ENCODE results near the gene MSH3.

MSH3 gene

DNA sequence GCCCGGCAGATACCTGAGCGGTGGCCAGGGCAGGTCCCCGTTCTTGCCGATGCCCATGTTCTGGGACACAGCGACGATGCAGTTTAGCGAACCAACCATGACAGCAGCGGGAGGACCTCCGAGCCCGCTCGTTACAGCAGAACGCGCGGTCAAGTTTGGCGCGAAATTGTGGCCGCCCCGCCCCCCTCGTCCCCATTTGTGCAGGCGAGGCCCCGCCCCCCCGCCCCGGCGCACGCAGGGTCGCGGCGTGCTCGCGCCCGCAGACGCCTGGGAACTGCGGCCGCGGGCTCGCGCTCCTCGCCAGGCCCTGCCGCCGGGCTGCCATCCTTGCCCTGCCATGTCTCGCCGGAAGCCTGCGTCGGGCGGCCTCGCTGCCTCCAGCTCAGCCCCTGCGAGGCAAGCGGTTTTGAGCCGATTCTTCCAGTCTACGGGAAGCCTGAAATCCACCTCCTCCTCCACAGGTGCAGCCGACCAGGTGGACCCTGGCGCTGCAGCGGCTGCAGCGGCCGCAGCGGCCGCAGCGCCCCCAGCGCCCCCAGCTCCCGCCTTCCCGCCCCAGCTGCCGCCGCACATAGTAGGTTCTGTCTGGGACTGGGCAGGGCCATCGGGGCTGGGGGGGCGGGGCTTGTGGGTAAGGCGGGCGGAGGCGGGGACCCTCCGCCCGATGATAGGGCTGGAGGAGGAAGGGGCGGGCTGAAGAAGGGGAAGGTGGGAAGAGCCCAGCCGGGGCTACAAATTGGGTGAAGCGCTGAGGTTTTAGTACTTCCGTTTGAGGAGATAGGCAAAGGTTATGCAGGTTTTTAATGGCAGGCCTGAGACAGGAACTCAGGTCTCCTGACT, at the start of gene MSH3, which contains the start of gene DHFR:
MSH3 (plus strand) TSS at position 262 of the 840 bp plus-strand sequence; CDS start at position 338, 76 bp downstream.
DHFR (minus strand) TSS at position 593 of the 840 bp plus-strand sequence; CDS start at position 99, 494 bp downstream.
- DNase-seq: peak; percentile 81

DNA sequence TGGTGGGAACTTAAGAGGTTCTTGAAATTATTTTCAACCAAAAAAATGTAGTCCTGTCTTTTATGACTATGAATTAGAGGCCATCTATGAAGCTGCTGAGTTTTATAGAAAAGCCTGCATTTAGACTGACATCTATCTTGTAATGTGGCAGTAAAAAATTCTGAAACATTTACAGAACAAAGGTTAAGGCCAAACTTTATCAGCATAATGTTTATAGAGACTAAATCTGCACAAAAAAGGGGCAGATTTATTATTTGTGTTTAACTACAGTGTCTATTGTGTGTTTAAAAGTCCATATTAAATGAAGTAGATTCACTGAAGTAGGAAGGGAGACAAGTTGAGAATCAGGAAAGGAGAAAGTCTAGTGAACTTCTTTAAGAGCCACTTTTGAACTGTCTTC, 47.1 kb upstream of the MSH3 start:
- DNase-seq: no peak

DNA sequence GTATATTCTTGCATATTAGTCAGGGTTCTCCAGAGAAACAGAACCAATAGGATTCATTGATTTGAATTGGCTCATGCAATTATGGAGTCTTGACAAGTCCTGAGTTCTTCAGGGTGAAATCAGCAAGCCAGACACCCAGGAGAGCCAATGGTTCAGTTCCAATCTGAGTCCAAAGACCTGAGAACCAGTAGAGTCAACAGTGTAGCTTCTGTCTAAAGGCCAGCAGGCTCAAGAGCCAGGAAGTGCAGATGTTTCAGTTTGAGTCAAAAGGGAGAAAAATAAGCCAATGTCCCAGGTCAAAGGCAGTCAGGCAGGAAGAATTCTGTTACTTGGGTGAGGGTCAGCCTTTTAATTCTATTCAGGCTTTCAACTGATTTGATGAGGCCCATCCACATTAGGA, 46.6 kb upstream of the MSH3 start:
- no peak for DNase-seq

DNA sequence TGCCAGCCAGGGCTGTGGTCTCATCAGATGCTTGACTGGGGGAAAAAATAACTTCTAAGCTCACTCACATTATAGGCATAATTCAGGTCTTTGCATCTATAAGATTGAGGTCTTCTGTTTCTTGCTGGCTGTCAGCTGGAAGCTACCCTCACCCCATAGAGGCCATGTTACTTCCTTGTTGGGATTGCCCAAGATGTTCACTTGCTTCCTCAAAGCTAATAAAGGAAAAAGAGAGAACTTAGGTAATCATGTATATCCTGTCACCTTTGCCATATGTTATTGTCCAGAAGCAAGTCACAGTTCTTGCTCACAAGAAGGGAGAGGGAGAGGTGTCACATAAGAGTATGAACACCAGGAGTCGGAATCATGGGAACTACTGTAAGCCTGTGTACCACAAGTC, 45.7 kb upstream of the MSH3 start:
- DNase-seq: no peak

DNA sequence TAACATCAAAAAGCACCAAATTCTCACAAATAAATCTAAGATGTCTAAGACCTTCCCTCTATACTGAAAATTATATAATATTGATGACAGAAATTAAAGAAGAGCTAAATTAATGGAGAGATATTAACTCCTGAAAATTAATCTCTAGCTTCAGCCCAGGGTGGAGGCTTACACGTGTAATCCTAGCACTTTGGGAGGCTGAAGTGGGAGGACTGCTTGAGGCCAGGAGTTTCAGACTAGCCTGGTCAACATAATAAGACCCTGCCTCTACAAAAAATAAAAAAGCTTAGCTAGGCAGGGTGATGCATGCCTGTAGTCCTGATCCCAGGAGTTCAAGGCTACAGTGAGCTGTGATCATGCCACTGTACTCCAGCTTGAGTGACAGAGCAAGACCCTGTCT, 44.8 kb upstream of the MSH3 start:
- no peak for DNase-seq

DNA sequence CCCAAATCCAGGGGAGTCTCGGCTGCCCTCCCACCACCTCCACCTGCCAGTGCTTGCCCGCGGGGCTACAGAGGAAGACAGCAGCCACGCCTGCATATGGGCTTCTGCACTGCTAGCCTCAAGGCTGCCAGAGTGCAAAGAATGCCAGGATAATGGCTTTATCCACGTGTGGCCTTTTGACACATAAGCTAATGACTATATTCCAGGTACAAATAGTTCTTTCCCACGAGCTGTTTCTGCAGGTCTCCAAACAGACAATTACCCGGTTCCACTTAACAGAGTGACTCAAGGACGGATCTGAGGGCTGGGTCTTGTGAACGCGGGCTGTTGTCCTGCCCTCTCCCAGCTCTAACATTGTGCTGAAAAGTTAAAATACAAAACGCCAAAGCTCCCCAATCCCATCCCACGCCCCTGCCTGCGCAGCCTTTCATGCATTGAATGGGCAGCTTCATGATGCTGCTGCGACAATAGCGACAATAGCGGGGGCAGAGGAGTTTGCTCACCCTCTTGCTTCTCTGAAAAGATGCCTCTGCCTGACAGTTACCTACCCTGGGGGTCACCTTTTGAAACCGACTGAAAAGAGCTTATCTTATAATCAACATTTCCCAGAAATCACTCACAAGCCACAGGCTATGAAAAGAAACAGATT, 39.1 kb upstream of the MSH3 start:
- no peak for DNase-seq

DNA sequence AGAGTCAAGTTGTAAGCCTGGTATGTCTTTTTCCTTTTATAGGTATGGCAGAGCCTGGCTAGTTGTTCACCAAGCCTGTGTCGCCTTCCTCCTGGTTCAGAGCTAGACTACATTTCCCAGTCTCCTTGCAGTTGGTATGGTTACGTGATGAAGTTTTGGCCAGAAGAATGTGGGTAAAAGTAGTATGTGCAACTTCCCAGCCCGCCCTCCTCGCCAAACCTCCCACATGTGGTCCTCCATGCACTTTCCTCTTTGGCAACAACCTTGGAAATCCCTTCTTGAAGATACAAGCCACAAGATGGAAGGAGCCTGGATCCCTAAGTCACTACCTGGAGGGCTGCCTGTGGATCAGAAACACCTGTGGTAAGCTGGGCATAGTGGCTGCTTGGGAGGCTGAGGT, 36.0 kb upstream of the MSH3 start:
- DNase-seq: no peak

DNA sequence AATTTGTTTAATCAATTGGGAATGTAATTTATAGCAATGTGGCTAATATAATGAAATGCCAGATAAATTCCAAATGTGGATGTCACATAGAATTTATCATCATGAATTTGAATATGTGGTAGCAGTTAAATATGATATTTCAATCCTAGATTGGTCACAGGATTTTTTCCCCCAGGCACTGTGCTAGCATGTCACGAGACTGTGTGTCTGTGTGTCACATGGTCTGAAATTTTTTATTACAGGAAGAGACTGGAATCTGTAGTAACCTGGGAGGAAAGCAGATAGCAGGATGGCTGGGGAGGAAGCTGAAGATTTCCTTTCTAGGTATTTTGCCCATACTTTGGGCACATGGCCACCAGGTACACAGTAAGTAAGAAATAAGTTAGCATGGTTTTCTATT, 35.4 kb upstream of the MSH3 start:
- no peak for DNase-seq

DNA sequence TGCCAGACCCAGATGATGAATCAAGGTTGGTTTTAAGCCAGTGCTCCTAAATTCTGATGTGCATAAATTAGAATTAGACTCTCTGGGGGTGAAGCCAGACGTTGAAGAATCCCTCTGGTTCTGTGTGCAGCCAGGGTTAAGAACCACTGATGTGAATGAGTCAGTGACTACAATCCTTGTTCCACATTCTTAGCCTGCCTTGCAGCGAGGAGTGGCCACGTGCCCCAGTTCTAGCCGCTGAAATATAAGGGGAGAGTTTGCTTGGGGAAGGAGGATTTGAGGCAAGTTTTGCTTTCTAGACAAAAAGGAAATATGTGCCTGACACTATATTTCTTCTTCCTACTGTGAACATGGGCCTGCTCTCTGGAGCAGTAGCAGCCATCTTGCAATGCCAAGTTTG, 34.2 kb upstream of the MSH3 start:
- no peak for DNase-seq

DNA sequence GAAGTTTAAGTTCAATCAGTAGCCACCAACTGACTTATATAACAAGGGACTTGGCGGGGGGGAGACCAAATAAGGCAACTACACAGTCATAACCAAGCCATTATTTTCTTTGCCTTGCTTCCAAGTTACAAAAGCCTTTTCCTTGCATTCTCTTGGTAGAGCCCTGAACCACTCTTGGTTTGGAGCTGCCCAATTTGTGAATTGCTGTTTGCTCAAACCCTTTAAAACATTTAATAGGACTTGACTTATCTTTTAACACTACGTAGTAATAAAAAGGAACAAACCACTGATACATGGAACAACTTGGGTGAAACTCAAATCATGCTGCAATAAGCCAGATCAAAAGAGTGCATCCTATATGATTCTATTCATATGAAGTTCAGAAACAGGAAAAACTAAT, 31.7 kb upstream of the MSH3 start:
- DNase-seq: no peak

DNA sequence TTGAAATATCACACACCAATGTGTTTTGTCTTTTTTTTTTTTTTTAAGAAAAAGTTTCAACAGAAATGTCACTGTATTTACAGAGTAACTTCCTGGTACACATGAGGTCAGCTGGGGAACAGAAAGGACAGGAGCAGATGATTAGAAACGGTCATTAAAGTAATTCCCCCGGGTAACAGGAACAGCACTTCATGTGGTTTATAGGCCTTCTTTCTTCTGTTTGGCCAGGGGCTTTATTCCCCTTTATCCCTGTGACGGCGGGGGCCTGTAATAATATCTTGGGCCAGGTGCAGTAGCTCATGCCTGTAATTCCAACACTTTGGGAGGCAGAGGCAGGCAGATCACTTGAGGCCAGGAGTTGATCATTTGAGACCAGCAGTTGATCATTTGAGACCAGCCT, 30.5 kb upstream of the MSH3 start:
- DNase-seq: no peak

DNA sequence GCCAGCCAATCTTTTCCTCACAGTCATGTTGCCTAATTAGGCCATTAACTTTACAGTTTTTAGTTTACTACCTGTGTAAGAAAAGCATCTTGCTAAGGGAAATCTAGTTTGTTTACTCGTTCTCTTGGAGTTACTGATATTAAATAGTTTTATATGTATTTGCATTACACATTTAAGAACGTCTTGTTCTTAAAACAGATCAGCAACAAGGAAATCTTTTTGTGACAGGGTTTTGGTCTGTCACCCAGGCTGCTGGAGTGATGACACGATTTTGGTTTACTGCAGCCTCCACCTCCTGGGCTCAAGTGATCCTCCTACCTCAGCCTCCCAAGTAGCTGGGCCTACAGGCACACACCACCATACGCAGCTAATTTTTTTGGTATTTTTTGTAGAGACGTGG, 29.2 kb upstream of the MSH3 start:
- no peak for DNase-seq

DNA sequence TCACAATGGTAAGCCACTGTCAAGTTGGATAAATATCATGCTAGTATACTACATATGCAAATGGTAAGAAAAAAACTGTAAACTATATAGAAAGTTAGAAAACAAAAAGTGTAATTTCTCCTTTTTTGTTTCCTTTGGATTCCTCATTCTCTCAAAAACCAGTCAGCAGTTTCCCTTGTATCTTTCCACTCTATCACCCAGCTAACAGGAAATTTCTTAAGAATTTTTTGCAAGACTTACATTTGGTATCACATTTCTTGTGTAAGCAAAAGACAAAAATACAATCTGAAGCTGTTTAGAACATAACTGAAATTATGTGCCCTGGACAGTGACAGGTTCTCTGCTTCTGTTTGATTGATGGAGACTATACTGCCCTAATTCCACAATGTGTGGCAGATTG, 25.2 kb upstream of the MSH3 start:
- no peak for DNase-seq

DNA sequence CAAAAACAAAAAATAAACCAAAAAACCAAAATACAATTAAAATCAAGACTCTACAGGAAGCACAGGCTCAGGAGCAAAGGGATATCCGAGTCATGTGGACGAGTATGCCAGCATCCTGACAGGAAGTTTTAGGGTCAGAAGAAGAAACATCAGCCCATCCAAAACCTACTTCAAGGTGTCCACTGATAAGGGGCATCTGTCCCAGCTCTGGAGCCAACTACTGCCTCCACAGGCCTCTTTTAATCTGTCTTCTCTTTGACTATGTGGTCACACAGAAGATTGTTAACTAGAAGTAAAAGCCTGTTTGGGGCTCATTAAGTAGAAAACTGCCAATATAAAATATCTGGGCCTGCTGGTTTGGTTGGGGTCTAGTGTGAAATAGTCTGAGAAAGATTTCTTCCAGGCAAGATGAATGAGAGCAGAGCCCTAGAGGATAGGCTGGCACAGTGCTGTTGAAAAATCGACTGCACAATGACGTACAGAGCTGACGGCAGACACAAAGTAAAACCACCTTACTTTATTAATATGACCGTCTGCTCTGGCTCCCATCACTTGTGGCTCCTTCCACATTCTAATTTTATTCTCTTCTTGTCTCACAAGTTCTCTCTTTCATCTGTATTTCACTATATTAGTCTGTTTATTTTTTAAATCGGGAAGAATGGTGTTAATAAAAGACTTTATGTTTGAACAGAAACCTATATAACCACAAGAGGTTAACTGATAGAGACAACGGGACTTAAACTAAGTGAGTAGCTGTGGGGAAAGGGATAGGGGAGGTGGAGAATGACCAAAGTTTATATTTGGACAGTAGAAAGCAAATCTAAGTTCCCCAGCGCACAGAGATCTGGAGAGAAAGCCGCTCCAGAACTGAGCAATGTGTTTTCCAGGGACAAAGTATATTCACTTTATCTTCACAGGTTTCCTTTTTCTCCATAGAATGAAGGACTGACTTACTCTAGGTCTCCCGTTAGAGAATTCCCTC, 22.9 kb upstream of the MSH3 start:
- no peak for DNase-seq

DNA sequence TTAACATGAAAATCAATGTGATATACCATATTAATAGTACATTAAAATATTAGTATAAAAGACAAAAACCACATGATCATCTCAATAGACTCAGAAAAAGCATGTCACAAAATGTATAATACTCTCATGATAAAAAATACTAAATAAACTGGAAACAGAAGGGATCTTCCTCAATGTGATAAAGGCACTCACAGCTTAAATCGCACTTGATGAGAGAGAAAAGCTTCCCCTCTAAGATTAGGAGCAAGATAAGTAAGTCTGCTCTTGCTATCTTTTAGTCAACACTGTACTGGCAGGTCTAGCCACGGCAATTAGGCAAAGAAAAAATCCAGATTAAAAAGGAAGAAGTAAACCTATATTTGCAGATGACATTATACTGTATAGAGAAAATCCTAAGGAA, 21.8 kb upstream of the MSH3 start:
- DNase-seq: no peak

DNA sequence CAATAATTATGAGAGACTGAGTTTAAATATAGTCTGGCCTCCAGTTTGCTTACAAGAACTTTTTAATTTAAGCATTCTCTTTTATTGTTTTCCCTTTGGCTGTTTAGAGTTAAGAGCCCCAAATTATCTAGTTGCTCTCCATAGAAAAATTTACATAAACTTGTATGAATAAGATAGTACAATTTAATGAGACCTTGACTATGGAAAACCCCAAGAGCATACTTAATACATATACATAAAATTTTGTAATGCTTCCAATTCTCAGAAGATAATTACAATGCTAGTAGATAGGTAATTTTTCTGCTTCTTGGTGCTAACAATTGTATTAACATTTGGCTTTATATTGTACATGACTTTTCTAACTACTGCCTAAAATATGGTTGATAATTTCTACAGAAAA, 20.3 kb upstream of the MSH3 start:
- no peak for DNase-seq

DNA sequence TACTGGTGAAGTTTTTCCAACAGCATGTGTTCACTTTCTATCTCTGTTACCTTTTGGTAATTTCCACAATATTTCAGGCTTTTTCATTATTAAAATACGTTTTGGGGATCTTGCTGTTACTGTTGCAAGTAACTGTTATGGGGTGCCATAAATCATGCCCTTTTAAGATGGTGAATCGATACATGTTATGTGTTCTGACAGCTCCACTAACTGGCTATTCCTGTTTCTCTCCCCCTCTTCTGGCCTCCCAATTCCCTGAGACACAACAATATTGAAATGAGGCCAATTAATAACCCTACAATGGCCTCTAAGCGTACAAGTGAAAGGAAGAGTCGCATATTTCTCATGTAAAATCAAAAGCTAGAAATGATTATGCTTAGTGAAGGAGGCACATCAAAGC, 13.1 kb upstream of the MSH3 start:
- DNase-seq: no peak

DNA sequence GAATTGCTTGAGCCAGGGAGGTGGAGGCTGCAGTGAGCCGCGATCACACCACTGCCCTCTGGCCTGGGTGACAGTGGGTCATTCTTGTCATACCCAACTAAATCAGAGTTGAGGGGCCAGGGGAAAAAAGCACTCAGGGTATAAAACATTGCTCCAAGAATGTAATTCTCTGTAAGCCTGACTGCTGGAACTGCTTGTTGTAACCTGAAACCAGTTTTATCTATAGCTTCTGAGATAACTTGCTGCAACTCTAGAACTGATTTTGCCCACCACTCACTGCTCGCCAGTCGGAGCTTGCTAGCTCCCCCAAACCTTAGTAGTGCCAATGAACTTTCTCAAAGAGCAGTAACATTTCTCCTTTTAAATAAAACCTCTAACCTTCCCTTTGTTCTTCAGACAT, 9.6 kb upstream of the MSH3 start:
- DNase-seq: no peak

DNA sequence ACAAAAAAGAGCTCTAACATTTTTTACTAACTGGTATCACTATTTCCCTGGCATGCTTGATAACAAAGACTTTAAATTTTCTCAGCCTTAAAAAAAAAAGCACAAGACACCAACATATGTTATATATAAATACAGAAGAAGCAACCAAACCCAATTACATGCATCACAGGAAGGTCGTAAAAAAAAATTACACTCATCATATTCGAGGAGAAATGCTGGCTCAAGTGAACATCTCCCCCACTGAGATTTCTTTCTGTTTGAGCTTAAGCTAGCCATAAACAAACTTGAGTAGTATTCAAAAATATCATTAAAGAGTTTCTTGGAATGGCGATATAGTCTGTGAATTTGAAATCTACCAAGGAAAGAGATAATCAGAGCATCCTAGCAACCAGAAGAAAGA, 7.5 kb upstream of the MSH3 start:
- DNase-seq: no peak

DNA sequence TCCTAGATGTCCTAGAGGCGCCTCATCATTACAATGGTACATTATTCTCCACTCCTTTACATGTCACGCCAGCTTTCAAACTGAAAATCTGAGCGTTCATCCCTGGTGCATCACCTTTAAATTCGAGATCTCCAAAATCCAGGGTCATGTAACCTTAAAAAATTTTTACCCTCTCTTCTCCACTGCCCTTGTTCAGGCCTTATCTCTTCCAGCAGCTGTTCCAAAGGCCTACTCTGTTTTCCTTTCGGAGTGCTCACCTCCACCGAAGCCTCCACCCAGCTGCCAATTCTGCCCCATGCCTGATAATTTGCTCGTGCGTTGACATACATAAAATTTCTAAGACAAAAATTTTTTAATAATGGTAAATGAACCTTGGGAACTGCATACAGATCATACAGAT, 950 bp upstream of the MSH3 start:
- no peak for DNase-seq

DNA sequence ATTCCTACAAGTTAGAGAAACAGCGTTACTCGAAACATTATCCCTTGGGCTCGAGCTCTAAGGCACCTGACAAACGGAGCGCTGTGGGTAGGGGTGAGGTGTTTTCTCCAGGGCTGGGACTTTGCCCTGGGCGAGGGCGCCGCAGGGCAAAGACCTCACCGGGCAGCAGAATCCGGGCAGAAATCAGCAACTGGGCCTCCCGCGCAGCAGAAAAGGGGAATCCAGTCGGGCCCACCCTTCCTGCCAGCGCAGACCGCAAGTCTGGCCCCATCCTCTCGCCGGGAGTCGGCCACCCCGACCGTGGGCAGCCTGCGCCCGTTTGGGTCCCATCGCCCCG, 430 bp upstream of the MSH3 start:
- no peak for DNase-seq

DNA sequence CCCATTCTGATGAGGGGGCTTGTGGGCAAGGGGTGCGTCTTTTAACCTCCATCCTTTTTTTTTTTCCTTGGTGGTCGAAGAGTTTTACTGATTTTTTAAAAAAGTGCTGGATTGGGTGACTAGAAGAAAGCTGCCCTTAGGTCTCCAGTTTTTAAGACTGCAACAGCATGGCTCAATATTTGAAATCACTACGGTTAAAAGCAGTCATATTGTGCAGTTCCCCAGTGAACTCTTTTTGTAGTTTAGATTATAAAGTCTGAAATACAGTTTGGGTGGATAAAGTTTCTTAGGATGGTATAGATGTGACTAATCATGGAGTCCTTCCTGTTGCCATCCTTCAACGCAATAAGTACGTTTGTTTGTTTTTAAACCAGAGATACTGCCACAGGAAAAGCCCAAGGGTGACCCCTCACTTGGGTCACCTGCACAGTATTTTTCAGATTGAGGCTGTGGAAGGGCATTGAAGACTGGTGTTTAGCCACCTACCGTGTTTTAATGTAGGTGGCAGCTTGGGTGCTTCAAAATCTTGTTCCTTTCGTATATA, 851 bp downstream of the MSH3 start:
- no peak for DNase-seq

DNA sequence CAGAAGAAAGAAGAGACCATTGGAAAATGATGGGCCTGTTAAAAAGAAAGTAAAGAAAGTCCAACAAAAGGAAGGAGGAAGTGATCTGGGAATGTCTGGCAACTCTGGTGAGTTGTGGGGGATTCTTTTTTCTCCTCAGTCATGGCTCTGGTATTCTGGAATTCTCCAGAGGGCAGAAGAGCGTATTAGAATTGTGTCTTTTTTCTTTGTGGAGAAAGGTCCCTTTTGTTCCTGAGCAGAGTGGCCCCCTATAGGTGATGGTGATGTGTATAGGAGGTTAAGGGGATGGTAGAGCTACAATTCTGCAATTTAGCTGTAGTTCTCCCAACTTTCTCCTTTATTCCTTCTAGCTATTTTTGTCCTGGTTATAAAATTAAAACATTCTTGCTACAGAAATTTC, 2.0 kb downstream of the MSH3 start:
- no peak for DNase-seq

Data from NCI-H2171 (cell line).